GM18951 (cell line): ENCODE data around the gene IGSF8.

ENCODE experiments used
- POLR2A ChIP-seq: IDR thresholded peaks from 4 replicates; pipeline ENCODE4 v1.6.1; 2011; ENCODE audit warnings: mild to moderate bottlenecking; ENCODE audit not compliant: insufficient read length, insufficient read depth; ENCODE audit errors: extremely low read depth
- in situ Hi-C: fragments of 300-500 bp; cut with MboI; formaldehyde crosslinking; loops from one replicate; pipeline ENCODE4 v1.12.0; 2022; ENCODE audit warnings: low sequenced_read_pairs, mixed read lengths, inconsistent platforms; ENCODE audit not compliant: unreplicated experiment

Gene IGSF8

GRCh38 chr1:160122978-160123495, 24.6 kb upstream of the IGSF8 start:
- in situ Hi-C loops, result no loop called here
- no peak for TF ChIP-seq POLR2A

- in situ Hi-C loops, result no loop called here
- no peak for TF ChIP-seq POLR2A
These were observed 23.0 kb upstream of the IGSF8 start for GRCh38 chr1:160121388-160121787.

- in situ Hi-C loops, result no loop called here
These were observed 22.4 kb upstream of the IGSF8 start for GRCh38 chr1:160120797-160121196.

GRCh38 chr1:160118928-160119327, 20.5 kb upstream of the IGSF8 start:
- in situ Hi-C loops, result loop anchor here (10.0 kb wide), 1 partner anchor 126 kb away; no protein-coding TSS in a partner anchor
- no peak for TF ChIP-seq POLR2A

More at GRCh38 chr1:160120797-160121196, 22.4 kb upstream of the IGSF8 start:
- no peak for TF ChIP-seq POLR2A

- in situ Hi-C loops, result loop anchor here (10.0 kb wide), 1 partner anchor 127 kb away; no protein-coding TSS in a partner anchor
- TF ChIP-seq POLR2A, result no peak
These were observed 19.3 kb upstream of the IGSF8 start for GRCh38 chr1:160117709-160118183.

GRCh38 chr1:160117300-160117699, 18.9 kb upstream of the IGSF8 start:
- no peak for TF ChIP-seq POLR2A
- in situ Hi-C loops, result loop anchor here (10.0 kb wide), 1 partner anchor 128 kb away; no protein-coding TSS in a partner anchor

- TF ChIP-seq POLR2A, result no peak
- in situ Hi-C loops, result loop anchor here (10.0 kb wide), 1 partner anchor 128 kb away; no protein-coding TSS in a partner anchor
These were observed 18.1 kb upstream of the IGSF8 start for GRCh38 chr1:160116283-160117147.

GRCh38 chr1:160115545-160116282, 17.3 kb upstream of the IGSF8 start, which contains the start of gene ATP1A2:
Gene ATP1A2 (plus strand): TSS chr1:160115759. CDS start chr1:160115862, 103 bp downstream.
- in situ Hi-C loops, result loop anchor here (10.0 kb wide), 1 partner anchor 129 kb away; no protein-coding TSS in a partner anchor
- no peak for TF ChIP-seq POLR2A

- no peak for TF ChIP-seq POLR2A
- in situ Hi-C loops, result loop anchor here (10.0 kb wide), 1 partner anchor 131 kb away; no protein-coding TSS in a partner anchor
These were observed 15.7 kb upstream of the IGSF8 start for GRCh38 chr1:160114085-160114484.

- in situ Hi-C loops, result loop anchor here (10.0 kb wide), 1 partner anchor 131 kb away; no protein-coding TSS in a partner anchor
- no peak for TF ChIP-seq POLR2A
These were observed 15.0 kb upstream of the IGSF8 start for GRCh38 chr1:160113407-160113806.

GRCh38 chr1:160112357-160112756, 13.9 kb upstream of the IGSF8 start:
- no peak for TF ChIP-seq POLR2A
- in situ Hi-C loops, result loop anchor here (10.0 kb wide), 1 partner anchor 132 kb away; no protein-coding TSS in a partner anchor

GRCh38 chr1:160111462-160111861, 13.0 kb upstream of the IGSF8 start:
- in situ Hi-C loops, result loop anchor here (10.0 kb wide), 1 partner anchor 133 kb away; no protein-coding TSS in a partner anchor

- TF ChIP-seq POLR2A, result no peak
- in situ Hi-C loops, result loop anchor here (10.0 kb wide), 1 partner anchor 135 kb away; no protein-coding TSS in a partner anchor
These were observed 11.3 kb upstream of the IGSF8 start for GRCh38 chr1:160109686-160110085.
